ENCODE data around the gene NACA2. TPM values are rescaled to one million over a fixed set of nuclear protein-coding genes. Genes with fewer than 3 reads are reported as not detected.

NACA2 gene
- total and polyA plus RNA-seq, 2 of the 8 experiments (the other 6 are each of a cell fraction or from before 2014, with no cell fraction given), result not detected

DNA sequence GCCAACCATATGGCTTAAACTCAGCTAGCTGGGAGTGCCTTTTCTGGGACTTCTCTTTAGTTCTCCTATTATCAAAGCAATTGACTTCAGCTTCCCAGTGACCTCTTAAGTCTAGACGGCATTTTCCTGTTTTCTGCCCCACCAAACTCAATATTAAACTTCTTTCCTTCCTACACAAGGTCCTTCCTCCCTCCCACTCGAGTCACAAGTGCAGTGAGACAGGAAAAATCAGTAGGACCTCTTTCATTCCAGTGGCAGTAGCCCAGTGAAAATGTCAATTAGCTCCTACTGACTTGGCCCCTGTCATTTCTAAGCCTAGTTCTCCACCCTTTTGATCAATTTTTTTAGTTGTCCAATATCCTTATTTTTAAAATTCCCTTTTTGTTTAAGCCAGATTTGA lies 9.6 kb upstream of the NACA2 start (continued):
- TF ChIP-seq, protein P1, sequence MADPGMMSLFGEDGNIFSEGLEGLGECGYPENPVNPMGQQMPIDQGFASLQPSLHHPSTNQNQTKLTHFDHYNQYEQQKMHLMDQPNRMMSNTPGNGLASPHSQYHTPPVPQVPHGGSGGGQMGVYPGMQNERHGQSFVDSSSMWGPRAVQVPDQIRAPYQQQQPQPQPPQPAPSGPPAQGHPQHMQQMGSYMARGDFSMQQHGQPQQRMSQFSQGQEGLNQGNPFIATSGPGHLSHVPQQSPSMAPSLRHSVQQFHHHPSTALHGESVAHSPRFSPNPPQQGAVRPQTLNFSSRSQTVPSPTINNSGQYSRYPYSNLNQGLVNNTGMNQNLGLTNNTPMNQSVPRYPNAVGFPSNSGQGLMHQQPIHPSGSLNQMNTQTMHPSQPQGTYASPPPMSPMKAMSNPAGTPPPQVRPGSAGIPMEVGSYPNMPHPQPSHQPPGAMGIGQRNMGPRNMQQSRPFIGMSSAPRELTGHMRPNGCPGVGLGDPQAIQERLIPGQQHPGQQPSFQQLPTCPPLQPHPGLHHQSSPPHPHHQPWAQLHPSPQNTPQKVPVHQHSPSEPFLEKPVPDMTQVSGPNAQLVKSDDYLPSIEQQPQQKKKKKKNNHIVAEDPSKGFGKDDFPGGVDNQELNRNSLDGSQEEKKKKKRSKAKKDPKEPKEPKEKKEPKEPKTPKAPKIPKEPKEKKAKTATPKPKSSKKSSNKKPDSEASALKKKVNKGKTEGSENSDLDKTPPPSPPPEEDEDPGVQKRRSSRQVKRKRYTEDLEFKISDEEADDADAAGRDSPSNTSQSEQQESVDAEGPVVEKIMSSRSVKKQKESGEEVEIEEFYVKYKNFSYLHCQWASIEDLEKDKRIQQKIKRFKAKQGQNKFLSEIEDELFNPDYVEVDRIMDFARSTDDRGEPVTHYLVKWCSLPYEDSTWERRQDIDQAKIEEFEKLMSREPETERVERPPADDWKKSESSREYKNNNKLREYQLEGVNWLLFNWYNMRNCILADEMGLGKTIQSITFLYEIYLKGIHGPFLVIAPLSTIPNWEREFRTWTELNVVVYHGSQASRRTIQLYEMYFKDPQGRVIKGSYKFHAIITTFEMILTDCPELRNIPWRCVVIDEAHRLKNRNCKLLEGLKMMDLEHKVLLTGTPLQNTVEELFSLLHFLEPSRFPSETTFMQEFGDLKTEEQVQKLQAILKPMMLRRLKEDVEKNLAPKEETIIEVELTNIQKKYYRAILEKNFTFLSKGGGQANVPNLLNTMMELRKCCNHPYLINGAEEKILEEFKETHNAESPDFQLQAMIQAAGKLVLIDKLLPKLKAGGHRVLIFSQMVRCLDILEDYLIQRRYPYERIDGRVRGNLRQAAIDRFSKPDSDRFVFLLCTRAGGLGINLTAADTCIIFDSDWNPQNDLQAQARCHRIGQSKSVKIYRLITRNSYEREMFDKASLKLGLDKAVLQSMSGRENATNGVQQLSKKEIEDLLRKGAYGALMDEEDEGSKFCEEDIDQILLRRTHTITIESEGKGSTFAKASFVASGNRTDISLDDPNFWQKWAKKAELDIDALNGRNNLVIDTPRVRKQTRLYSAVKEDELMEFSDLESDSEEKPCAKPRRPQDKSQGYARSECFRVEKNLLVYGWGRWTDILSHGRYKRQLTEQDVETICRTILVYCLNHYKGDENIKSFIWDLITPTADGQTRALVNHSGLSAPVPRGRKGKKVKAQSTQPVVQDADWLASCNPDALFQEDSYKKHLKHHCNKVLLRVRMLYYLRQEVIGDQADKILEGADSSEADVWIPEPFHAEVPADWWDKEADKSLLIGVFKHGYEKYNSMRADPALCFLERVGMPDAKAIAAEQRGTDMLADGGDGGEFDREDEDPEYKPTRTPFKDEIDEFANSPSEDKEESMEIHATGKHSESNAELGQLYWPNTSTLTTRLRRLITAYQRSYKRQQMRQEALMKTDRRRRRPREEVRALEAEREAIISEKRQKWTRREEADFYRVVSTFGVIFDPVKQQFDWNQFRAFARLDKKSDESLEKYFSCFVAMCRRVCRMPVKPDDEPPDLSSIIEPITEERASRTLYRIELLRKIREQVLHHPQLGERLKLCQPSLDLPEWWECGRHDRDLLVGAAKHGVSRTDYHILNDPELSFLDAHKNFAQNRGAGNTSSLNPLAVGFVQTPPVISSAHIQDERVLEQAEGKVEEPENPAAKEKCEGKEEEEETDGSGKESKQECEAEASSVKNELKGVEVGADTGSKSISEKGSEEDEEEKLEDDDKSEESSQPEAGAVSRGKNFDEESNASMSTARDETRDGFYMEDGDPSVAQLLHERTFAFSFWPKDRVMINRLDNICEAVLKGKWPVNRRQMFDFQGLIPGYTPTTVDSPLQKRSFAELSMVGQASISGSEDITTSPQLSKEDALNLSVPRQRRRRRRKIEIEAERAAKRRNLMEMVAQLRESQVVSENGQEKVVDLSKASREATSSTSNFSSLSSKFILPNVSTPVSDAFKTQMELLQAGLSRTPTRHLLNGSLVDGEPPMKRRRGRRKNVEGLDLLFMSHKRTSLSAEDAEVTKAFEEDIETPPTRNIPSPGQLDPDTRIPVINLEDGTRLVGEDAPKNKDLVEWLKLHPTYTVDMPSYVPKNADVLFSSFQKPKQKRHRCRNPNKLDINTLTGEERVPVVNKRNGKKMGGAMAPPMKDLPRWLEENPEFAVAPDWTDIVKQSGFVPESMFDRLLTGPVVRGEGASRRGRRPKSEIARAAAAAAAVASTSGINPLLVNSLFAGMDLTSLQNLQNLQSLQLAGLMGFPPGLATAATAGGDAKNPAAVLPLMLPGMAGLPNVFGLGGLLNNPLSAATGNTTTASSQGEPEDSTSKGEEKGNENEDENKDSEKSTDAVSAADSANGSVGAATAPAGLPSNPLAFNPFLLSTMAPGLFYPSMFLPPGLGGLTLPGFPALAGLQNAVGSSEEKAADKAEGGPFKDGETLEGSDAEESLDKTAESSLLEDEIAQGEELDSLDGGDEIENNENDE (IDR thresholded peaks at IDR 0.05; ENCODE audit: insufficient replicate concordance, low read length), result no peak
